ENCODE measurements around the gene ZW10.

ZW10 gene

GRCh38 chr11:113690619-113691569 lies 82.6 kb downstream of the ZW10 start:
- Histone ChIP-seq H3K27me3 (ENCODE audit: control insufficient read depth in 5 of 5, insufficient read depth in 4 of 5, low read length in 5 of 5) (no peaks in the 10 kb centered on the region), H3K9me3 (ENCODE audit: control insufficient read depth in 5 of 5, low read length in 5 of 5) (no peaks in the 10 kb centered on the region), H3K4me1 (ENCODE audit: control insufficient read depth in 5 of 5, insufficient read depth in 5 of 5, low read length in 5 of 5) (no peaks in the 10 kb centered on the region), H3K4me3 (ENCODE audit: low read depth in 1 of 5, low read length in 5 of 5) (no peak overlapping the region), H3K9ac (ENCODE audit: low read length in 5 of 5) (no peak overlapping the region), H3K27ac (ENCODE audit: low read depth, low read length) (no peak overlapping the region), H3K36me3 (ENCODE audit: control insufficient read depth in 5 of 5, insufficient read depth in 5 of 5, low read length in 5 of 5) (peaks cover 0 to 8% (median 3%) of the 10 kb centered on the region in 5 donors)

GRCh38 chr11:113689768-113690618 lies 83.5 kb downstream of the ZW10 start:
- Histone ChIP-seq H3K27me3 (ENCODE audit: control insufficient read depth in 5 of 5, insufficient read depth in 4 of 5, low read length in 5 of 5) (no peaks in the 10 kb centered on the region), H3K9ac (ENCODE audit: low read length in 5 of 5) (no peak overlapping the region), H3K27ac (ENCODE audit: low read depth, low read length) (no peak overlapping the region)

GRCh38 chr11:113685654-113686359 lies 87.7 kb downstream of the ZW10 start:
- H3K4me3 ChIP-seq (ENCODE audit: low read depth in 1 of 5, low read length in 5 of 5): no peak overlapping the region
- no peak overlapping the region for H3K27ac ChIP-seq (ENCODE audit: low read depth, low read length)
- peaks cover 0 to 7% (median 5%) of the 10 kb centered on the region in 5 donors for H3K4me1 ChIP-seq (ENCODE audit: control insufficient read depth in 5 of 5, insufficient read depth in 5 of 5, low read length in 5 of 5)
- peaks cover 0 to 5% (median 0%) of the 10 kb centered on the region in 5 donors for H3K27me3 ChIP-seq (ENCODE audit: control insufficient read depth in 5 of 5, insufficient read depth in 4 of 5, low read length in 5 of 5)
- H3K36me3 ChIP-seq (ENCODE audit: control insufficient read depth in 5 of 5, insufficient read depth in 5 of 5, low read length in 5 of 5): no peaks in the 10 kb centered on the region
- no peaks in the 10 kb centered on the region for H3K9me3 ChIP-seq (ENCODE audit: control insufficient read depth in 5 of 5, low read length in 5 of 5)
- no peak overlapping the region for H3K9ac ChIP-seq (ENCODE audit: low read length in 5 of 5)

More at GRCh38 chr11:113689768-113690618, 83.5 kb downstream of the ZW10 start:
- Histone ChIP-seq H3K4me1 (ENCODE audit: control insufficient read depth in 5 of 5, insufficient read depth in 5 of 5, low read length in 5 of 5) (no peaks in the 10 kb centered on the region), H3K9me3 (ENCODE audit: control insufficient read depth in 5 of 5, low read length in 5 of 5) (no peaks in the 10 kb centered on the region), H3K36me3 (ENCODE audit: control insufficient read depth in 5 of 5, insufficient read depth in 5 of 5, low read length in 5 of 5) (peaks cover 0 to 5% (median 3%) of the 10 kb centered on the region in 5 donors), H3K4me3 (ENCODE audit: low read depth in 1 of 5, low read length in 5 of 5) (no peak overlapping the region)

DNA sequence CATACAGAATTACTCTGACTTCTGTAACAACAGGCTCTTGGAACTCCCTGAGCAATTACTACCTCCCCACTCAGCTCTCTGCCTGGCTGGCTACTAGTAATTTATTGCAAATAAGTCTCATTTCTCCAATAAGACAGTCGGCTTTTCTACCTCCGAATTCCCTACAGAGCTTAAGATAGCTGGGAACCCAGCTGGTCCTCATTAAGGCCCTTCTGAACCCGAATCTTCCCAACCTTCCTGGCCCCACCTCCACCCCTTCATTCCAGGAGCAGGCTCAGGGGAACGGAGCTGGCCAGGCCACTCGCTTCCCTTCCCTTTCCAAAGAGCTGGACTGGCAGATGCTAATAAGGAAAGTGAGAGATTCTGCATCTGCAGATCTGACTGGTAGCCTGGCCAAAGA lies 89.0 kb downstream of the ZW10 start:
- peak overlapping the region in 1 of 5 donors; percentile 66 for H3K9ac ChIP-seq (ENCODE audit: low read length in 5 of 5)
- H3K36me3 ChIP-seq (ENCODE audit: control insufficient read depth in 5 of 5, insufficient read depth in 5 of 5, low read length in 5 of 5): no peaks in the 10 kb centered on the region
- H3K27ac ChIP-seq (ENCODE audit: low read depth, low read length): no peak overlapping the region
- peaks cover 0 to 7% (median 5%) of the 10 kb centered on the region in 5 donors for H3K4me1 ChIP-seq (ENCODE audit: control insufficient read depth in 5 of 5, insufficient read depth in 5 of 5, low read length in 5 of 5)
- peaks cover 0 to 5% (median 3%) of the 10 kb centered on the region in 5 donors for H3K27me3 ChIP-seq (ENCODE audit: control insufficient read depth in 5 of 5, insufficient read depth in 4 of 5, low read length in 5 of 5)
- no peaks in the 10 kb centered on the region for H3K9me3 ChIP-seq (ENCODE audit: control insufficient read depth in 5 of 5, low read length in 5 of 5)
- no peak overlapping the region for H3K4me3 ChIP-seq (ENCODE audit: low read depth in 1 of 5, low read length in 5 of 5)

DNA sequence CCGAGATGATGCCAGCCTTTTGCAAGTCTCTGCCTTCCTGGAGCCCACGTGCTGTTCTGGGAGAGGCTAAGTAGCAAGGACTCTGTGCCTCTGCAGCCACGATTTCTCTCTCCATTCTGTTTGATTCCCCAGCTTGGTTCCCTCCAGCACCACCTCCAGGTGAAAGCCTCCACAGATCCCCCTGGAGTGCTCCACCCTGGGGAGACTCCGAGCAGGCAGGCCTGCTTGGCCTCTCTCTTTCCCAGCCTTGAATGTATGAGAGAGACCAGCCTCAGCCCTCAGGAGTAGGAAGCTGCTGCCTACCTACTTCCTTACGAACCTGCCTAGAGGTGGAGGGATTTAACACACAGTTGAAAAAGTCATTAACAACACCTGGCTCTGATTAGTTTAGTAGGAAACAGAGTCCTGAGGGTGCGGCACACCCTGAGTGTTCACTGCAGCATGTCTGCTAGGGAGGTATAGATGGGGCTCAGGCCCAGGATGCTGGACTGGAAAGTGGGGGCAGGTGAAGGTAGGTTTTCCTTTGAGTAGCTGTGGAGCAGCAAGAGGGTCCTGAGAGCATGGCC lies 89.9 kb downstream of the ZW10 start:
- H3K27ac ChIP-seq (ENCODE audit: low read depth, low read length): no peak overlapping the region
- no peaks in the 10 kb centered on the region for H3K9me3 ChIP-seq (ENCODE audit: control insufficient read depth in 5 of 5, low read length in 5 of 5)
- H3K4me1 ChIP-seq (ENCODE audit: control insufficient read depth in 5 of 5, insufficient read depth in 5 of 5, low read length in 5 of 5): peaks cover 0 to 7% (median 5%) of the 10 kb centered on the region in 5 donors
- no peaks in the 10 kb centered on the region for H3K36me3 ChIP-seq (ENCODE audit: control insufficient read depth in 5 of 5, insufficient read depth in 5 of 5, low read length in 5 of 5)
- peaks cover 0 to 5% (median 3%) of the 10 kb centered on the region in 5 donors for H3K27me3 ChIP-seq (ENCODE audit: control insufficient read depth in 5 of 5, insufficient read depth in 4 of 5, low read length in 5 of 5)
- H3K9ac ChIP-seq (ENCODE audit: low read length in 5 of 5): no peak overlapping the region
- no peak overlapping the region for H3K4me3 ChIP-seq (ENCODE audit: low read depth in 1 of 5, low read length in 5 of 5)

Data from subcutaneous abdominal adipose tissue (tissue), 5 donors.